NCI-H146 (cell line): ENCODE data around the gene SNX1.
"Not testable (repeated sequence)": the region's sequence is repeated elsewhere in the genome, so short reads cannot be mapped to it uniquely, and the experiment has no call there.

Experiments used
- DNase-seq: peaks from one replicate; lab custom pipeline; 2025; lab: John Stamatoyannopoulos, UW

Gene SNX1

DNA sequence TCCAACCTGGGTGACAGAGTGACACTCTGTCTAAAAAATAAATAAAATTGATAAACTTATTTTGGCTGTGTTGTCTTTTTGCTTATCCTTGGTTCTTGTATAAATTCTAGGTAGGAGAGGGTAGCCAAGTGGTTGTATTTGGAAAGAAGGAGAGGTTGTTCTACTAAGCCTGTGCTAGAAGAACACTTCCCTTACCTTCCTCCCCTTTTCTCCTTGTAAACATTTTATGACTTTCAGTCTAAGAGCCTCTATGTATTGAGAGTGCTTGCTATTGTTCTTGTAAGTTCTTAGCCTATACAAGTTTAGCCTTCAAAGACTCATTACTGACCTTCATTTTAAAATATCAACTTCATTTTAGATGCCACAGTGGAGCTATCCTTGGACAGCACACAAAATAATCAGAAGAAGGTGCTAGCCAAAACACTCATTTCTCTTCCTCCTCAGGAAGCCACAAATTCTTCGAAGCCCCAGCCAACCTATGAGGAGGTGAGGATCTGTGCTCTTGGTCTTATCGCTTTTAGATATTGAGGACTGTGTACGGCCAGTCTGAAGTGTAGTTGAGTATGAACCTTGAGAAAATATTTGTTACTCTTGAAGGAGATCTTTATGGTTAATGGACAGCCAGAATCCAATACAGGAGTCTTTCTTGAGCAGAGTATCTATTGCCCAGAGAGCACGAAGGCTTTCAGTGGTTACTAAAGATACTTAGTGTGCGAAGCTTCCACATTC, 22.1 kb downstream of the SNX1 start:
- DNase-seq, result no peak

- DNase-seq, result not testable (repeated sequence)
These were observed 24.5 kb downstream of the SNX1 start for GRCh38 chr15:64120322-64120721.

GRCh38 chr15:64121614-64122013, 25.8 kb downstream of the SNX1 start:
- DNase-seq, result no peak

DNA sequence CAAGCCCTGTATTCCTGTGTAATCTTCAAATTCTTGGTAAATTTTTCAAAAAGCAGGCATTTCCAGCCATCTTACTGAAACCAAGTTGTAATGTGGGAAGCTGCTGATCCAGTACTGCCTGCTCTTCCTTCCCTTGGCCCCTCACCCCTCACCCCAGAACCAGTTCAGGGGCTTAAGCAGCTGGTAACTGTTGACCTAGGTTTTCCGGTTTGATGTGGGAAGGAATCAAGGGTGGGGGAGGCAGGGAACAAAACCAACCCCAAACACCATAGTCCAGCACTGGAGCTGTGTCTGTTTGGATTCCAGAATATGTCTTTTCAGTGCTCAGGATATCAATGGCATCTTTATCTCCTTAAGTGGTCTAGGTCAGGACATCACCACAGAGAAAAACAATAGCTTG, 26.7 kb downstream of the SNX1 start:
- no peak for DNase-seq

DNA sequence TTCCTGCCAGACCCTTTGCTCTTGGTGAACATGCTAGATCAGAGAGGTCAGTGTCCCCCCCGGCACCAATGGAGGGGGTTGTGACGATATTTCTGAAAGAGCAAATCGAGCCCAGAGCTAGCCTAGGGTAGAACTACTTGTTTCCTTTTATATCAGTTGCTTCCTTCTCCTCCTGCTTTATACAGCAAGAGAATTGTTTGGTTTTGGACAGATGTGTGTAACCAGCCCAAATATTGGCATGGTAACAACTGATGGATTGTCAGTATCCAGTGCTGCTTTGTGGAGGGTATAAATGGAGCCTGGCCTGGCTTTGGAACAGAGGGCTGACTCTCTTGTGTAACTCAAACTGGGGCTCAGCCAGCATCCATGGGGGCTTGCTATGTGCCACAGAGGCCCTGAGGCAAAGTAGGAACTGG, 27.2 kb downstream of the SNX1 start:
- no peak for DNase-seq

GRCh38 chr15:64125978-64126377, 30.2 kb downstream of the SNX1 start:
- DNase-seq, result no peak

GRCh38 chr15:64127521-64128270, 31.9 kb downstream of the SNX1 start:
- DNase-seq, result no peak

DNA sequence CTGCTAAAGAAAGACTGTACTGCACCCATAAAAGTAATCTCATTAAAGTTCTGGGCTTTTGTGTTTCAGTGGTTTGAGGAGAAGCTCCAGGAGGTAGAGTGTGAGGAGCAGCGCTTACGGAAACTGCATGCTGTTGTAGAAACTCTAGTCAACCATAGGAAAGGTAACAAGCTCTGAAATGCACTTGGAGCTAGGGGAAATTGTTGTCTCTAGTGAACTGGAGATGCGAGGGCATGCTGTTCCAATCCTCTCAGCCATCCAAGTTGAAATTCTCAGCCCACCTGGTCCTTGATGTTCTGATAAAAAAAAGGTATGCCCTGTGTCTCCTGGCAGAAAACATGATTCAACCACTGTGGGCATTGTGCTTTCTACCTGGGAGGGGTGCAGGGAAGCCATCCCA, 34.4 kb downstream of the SNX1 start:
- DNase-seq, result no peak

- no peak for DNase-seq
These were observed 35.8 kb downstream of the SNX1 start for GRCh38 chr15:64131547-64131946.

DNA sequence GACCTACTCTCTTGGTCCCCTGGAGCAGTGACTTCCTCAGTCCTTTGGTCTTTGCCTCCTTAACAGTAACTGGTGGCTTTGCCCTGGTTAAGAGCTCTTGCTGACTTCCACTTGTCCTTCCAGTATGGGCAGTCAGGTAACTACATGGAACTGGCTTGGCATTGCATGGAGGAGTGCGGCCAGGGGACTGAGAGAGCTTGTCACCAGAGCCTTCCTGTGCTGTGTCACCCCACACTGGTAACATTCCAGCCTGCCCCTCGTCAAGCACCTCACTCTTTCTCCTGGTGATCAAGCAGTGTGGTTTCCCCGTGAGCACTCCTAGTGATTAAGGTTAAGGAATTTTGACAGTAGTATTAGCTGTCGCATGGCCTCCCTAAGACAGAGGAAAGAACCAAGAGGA, 36.4 kb downstream of the SNX1 start:
- no peak for DNase-seq

- DNase-seq, result no peak
These were observed 38.0 kb downstream of the SNX1 start for GRCh38 chr15:64133623-64134344.

- DNase-seq, result no peak
These were observed 38.6 kb downstream of the SNX1 start for GRCh38 chr15:64134345-64134829.

- no peak for DNase-seq
These were observed 40.6 kb downstream of the SNX1 start for GRCh38 chr15:64136347-64136746.

GRCh38 chr15:64137226-64137833, 41.5 kb downstream of the SNX1 start:
- no peak for DNase-seq

- no peak for DNase-seq
These were observed 42.7 kb downstream of the SNX1 start for GRCh38 chr15:64138331-64138941.

DNA sequence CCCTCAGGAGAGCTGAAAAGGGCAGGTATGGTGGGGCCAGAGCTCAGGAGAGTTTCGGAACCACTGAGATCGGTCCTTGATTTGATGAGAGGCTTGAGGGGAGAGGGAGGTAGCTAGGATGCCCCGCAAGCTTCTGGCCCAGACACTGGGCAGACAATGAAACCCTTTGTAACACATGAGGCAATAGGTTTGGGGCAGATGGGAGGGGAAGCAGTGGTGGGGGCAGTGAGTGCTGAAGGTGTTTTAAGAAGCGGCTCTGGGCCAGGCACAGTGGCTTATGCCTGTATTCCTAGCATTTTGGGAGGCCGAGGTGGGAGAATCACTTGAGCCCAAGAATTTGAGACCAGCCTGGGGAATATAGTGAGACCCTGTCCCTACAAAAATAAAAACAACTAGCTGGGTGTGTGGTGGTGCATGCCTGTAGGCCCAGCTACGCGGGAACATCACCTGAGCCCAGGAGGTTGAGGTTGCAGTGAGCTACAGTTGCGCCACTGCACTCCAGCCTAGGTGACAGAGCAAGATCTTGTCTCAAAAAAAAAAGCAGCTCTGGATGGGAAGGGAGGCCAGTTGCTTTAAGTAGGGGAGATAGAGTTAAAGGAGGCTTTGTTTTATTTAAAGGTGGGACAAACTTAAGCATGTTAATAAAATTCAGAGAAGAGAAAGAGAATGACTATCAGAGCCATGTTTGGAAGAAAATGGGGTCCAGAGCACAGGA, 46.2 kb downstream of the SNX1 start:
- no peak for DNase-seq

DNA sequence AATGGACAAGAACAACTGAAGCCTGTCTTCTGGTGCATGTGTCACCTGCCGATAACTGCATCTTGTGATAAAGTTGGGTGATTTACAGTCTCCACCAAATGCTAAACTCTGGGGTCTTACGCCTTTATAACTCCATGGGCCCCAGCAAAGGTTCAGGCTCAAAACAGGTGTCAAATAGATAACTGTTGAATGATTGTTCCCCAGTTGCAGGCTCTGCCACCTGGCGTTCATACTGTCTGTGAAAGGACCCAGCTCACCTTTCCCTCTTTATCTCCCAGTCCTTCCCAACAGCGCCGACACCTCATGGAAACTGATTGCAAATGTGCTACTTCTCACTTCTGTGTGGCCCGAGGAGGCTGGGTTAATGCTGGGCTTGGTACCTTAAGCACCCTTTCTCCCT, 47.5 kb downstream of the SNX1 start:
- no peak for DNase-seq

DNA sequence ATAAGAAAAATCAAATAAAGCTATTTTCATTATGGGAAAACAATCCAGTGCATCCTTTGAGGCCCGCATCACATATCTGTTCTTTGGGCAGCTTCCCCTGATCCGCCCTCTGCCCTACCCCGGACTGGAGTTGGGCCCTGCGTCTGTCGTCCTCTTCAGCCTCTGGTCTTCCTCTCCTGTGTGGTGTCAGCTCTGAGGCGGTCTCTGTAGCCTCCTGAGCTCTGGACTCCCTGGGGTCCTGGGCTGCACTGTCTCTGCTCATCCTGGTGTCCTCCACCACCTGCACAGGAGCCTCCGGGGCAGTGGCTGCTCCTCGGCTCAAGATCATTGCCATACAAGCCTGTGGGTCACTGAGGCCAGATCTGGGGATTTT, 48.4 kb downstream of the SNX1 start:
- no peak for DNase-seq

DNA sequence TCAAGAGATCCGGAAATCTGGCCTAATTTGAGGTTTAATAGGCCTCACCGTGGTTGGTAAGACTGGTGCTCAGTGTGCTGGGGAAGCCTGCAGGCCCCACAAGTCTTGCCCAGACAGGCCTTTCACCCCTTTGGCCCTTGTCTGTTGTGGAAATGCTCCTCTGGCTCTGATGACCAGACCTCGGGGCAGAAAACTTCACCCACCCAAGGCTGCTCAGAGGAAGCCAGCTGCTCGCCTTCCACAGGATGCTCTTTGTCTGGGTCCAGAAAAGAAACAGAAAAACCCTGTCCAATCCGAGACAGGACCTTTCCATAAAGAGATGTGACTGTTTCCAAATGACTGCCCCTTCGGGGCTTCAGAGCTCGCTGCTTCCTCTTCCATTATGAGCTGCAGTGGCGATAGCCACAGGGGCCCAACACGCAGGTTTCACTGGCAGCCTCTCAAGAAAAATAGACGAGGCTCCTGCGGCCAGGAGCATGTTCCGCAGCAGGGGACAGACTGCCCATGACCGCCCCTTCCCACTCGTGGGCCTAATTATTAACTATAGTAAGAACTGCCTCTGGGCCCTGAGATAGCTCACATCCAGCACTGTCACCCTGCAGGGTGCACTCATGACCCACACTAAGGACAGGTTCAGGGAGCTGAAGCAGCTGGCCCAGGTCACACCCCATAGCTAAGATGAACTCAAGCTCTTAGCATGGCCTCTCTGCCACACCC, 48.9 kb downstream of the SNX1 start:
- DNase-seq, result no peak

DNA sequence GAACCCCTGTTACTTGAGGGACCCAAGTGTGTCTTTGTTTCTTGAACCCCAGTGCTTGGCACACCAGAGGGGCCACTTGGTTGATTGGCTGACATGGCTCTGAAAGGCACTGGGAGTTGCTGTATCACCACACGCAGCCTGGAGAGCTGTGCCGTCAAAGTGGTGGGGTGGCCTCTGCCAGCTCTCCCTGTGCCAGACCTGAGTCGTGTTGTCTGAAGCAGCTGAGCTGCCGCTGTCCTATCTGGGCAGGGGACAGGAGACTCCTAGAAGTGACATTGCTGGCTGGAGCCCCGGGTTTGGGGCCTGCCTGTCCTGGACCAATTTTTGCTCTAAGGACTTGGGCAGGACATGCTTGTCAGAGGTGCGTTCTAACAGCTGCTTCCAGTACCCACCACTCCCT, 50.3 kb downstream of the SNX1 start:
- no peak for DNase-seq

DNA sequence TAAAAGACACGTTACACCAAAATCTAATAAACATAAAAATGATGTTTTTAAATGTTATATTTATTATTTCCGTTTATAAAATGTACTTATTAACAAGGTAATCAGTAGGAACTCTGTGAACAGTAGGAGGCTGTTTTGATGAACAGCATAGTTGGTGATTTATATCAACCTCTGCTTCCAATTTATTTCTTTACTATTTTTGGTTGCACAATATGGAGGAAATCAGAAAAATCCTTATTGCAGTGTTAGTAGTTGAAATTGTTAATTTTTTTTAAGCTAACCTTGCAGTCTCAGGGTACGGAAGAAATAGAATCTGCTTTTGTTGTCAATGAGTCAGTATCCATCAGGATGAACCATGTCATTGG, 50.7 kb downstream of the SNX1 start:
- no peak for DNase-seq
